ENCODE data around the gene SQSTM1.

SQSTM1 gene

DNA sequence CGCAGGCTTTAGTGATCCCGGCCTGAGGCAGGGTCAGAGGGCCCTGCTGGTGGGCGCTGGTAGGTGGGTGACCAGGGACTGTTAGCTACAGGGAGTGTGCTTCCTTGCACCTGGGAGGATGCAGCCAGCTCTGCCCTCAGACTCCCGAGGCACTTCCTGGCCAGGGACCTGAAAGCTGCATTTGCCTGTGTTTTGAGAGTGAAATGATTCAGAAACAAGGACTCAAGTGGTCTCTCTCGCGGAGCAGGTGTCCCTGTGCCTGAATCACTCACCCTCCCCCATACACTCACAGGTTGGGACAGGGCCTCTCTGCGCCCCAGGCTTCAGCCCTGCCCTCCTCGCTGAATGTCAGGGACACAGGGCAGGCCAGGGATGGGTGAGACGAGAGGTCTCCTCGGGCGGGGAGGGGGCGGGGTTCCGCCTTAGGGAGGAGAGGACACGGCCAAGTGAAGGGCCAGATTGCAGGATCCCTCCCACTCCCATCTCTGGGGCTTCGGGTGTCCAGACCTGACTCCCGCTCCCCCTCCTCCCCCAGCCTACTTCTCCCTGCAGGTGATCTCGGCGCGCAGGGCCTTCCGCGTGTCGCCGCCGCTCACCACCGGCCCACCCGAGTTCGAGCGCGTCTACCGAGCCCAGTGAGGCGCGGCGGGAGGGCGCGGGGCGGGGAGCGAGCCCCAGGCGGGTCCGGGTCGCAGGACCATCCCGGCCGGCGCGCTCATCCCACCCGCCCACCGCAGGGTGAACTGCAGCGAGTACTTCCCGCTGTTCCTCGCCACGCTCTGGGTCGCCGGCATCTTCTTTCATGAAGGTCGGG is 25.4 kb upstream of the SQSTM1 start:
- DNase-seq: no peak

DNA sequence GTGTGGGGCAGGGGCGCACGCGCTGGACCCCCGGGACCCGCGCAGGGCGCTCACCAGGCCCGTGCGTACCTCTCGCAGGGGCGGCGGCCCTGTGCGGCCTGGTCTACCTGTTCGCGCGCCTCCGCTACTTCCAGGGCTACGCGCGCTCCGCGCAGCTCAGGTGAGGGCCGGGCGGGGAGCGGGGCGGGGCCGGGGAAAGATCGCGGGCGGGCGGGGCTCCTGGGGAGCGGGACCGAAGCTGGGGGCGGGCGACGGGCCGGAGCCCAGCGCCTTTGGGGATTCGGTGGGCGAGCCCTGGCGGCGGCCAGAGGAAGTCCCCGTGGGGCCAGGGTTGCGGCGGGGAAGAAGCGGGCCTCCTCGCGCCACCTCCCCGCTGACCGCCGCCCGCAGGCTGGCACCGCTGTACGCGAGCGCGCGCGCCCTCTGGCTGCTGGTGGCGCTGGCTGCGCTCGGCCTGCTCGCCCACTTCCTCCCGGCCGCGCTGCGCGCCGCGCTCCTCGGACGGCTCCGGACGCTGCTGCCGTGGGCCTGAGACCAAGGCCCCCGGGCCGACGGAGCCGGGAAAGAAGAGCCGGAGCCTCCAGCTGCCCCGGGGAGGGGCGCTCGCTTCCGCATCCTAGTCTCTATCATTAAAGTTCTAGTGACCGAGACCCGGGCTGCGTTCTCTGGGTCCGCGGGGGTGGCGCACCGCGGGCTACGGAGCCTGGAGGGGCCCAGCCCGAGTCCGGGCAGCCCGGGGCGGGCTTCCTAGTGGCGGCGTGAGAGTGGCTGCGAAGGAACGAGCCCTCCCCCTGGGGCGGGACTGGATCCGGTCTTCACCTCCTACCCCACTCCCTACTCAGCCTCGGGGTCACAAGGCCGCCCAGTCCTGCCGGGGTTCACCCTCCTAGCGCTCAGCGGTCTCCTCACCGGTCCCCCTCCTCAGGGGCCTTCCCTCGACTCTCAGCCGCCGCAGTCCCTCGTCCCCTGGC is 24.6 kb upstream of the SQSTM1 start:
- DNase-seq: peak; percentile 50

DNA sequence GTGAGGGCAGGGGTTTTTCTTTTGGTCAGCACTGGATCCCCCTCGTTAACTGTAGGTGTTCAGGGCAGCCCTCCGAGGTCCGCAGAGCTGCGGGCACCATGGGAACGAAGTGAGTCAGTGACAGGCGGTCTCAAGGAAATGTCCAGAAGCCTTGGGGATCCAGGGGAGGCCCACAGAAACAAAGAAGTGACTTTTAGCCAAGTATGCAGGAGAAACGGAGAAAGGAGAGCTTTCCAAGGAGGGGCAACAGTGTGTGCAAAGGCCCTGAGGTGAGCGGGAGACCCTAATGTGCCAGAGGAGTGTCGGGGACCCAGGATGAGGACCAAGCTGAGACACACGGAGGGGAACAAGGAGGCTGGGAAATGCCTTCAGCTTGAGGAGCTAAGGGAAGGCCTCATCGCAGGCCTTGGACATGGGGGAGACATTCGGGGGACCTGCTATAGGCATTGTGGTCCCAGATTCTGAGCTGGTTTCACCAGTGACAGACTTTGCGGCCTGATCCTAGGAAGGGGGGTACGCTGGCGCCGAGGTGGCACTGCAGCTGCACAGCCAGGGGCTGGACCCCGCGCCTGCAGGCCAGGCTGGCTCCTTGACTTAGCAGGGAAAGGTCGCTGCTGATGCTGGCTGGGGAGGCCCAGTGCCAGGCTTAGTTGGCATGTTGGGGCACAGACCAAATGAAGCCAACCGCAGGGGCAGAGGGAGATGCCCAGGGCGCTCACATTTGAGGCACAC is 23.7 kb upstream of the SQSTM1 start:
- no peak for DNase-seq

DNA sequence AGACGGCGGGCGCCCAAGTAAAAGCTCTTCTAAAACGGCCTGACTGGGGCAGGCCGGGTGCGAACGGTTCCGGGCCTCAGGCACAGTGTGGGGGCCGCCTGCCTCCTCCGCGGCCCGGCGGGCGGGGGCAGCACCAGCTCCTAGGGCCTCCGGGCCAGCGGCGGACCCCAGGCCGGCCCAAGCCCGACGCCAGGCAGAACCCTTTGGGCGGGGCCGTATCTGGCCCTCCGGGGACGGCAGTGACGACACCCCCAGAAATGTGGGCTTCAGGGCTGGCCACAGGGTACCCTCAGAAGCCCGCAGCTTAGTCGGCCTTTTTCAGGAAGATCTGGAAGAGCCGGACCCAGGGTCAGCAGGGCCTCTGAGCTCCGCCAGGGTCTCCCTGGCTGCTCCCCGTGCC is 23.0 kb upstream of the SQSTM1 start:
- no peak for DNase-seq

DNA sequence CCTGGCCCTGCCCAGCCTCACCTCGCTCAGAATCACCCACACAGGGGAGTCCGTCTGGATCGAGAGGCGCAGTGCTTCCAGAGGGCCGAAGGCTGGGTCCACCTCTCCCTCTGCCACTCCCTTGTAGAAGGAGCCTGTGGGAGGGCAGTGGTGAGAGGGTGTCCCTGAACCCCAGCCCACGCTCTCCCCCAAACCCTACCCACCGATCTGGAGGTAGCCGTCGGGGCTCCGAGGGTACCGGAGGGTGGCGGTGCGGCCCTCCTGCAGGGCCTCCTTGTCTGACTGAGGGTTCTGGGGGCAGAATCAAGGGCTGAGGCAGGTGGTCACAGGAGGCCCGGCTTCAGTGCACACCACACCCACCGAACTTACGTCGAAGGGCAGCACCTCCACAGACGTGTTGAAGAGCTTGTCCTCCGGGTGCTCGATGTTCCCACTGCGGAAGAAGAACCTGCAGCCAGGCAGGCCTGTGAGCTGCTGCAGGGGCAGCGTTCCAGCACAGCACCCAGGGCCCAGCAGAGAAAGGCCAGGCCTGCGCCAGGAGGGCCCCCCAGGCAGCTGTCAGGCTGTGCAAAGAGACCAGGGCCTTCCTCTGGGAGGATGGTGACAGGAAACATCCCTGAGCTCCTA is 22.4 kb upstream of the SQSTM1 start:
- DNase-seq: no peak

DNA sequence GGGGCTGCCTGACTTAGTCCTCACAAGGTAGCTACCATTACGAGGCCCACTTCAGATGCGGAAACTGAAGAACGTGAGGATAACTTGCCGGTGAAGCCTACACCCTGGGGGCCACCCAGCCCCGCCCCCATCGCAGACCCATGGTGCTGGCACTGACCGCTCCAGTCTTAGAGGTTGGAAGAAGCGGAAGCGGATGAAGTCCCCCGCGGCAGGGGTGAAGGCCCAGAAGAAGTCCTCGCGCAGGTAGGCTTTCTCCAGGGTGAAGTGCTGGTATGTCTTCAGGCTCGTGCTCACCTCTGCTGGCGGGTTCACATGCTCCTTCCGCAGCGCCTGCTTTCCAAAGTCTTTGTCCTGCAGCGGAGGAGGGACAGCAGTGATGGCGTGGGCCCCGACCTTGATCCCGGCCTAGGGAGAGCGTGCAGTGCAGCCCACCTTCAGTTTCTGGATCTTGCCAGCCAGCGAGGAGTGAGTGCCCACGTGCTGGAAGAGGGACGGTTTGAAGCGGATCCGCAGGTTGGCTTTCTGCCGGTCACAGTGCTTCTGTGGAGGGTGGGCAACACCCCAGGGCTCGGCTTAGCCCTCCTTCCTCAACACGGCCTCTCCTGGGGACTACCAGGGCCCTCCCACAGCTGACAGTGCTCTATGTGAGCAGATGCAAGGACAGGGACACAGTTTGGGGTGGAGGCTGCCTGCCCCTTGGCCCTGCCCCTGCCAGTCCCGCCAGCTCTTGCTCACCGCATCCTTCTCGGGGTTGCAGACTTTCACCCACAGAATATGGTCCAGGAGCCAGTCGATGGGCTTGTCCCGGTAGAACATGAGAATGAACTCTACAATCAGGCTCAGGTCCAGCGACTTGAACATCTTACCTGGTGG is 21.7 kb upstream of the SQSTM1 start:
- DNase-seq: no peak

DNA sequence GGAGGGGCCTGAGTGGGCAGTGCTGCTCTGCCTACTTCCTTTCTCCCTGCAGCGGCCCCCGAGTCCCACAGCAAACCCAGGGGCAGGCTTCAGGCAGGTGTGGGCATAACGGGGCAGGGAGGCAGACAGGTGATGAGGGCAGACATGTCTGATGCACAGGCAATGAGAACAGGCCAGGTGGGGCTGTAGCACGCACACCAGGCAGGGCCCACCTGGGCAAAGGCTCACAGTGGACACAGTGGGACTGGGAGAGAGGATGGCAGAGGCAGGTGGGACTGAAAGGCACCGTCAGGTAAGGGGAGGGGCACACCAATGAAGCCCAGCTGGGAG is 21.1 kb upstream of the SQSTM1 start:
- no peak for DNase-seq

DNA sequence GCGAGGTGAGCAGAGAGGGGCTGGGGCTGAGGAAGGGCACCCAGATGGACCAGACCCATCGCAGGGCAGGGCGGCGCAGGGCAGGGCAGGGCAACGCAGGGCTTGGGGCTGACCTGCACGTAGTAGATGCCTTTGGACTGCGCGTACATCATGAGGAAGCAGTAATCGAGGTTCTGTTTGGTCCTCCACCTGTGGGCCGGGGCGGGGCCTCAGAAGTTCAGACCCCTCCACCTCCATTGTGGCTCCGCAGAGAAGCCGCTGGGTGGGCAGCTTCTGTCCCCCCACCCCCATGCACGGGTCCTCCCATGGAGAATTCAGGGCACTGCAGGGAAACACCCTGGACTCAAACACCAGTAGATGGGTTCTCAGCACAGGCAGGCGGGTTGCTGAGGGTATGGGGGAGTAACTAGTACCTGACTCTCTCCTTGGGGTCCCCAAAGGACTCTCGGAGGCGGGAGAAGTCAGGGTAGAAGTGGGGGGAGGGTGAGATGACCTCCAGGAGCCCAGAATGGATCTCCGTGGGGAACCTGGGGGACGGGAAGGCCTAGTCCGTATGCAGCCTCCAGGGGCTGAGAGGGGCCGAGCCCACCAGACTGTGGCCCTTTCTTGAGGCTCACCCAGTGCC is 20.5 kb upstream of the SQSTM1 start:
- no peak for DNase-seq

DNA sequence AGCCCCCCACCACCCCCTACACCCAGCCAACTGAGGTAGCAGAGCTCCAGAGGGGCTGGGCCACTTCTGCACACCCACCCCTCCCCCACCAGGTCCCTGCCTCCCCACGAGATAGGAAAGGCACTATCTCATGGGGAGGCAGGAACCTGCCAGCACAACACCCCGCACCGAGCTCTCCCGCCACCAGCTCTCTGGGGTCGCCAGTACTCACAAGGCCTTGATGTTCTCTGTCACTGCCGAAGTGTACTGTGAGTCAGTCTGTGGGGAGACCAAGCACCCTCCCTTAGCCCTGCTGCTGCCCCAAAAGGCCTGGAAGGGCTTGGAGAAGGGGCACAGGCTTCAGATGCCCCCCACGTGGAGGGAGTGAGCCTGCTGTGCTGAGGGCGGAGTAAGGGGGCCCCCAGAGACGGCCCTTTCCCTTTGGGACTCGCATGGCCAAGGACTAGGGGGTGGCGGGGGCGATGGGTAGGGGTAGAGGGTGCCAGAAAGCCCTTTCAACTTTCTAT is 20.0 kb upstream of the SQSTM1 start:
- no peak for DNase-seq

DNA sequence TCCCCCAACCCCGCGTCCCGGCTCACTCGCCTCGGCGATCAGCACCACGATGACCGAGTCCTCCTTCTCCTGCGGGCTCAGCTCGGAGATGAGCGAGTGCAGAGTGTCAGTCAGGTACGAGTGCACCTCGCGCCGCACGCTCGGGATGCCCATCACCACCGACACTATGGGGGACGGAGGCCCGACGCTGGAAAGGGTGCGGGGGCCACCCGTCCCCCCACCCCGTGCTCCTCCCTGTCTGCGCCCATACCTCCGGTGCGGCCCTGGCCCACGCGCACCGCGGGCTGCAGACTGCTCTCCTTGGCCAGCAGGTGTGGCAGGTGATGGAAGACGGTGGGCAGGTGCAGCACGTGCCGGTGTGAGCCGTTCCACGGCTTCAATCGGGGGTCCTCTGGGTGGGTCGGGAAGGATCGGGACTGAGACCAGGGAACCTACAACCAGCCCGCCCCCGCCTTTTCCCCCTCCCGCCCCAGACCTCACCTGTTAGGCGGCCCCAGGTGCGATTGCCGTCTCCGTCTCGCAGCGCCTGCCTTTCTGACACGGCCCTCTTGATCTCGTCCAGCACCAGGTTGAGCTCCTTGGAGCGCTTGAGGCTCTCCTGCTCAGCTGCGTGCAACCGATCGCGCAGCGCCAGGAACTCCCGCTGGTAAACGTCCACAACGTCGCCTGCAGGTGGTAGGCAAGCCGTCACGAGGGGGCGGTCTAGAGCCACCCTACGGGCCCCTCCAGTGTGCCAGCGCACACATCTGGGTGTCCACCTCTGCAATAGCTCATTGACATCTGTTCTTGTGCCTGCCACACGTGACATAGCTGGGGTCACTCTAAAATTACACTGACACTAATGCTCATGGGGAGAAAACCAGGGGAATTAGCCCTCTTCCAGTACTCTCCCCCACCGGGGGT is 19.1 kb upstream of the SQSTM1 start:
- DNase-seq: peak; percentile 75

DNA sequence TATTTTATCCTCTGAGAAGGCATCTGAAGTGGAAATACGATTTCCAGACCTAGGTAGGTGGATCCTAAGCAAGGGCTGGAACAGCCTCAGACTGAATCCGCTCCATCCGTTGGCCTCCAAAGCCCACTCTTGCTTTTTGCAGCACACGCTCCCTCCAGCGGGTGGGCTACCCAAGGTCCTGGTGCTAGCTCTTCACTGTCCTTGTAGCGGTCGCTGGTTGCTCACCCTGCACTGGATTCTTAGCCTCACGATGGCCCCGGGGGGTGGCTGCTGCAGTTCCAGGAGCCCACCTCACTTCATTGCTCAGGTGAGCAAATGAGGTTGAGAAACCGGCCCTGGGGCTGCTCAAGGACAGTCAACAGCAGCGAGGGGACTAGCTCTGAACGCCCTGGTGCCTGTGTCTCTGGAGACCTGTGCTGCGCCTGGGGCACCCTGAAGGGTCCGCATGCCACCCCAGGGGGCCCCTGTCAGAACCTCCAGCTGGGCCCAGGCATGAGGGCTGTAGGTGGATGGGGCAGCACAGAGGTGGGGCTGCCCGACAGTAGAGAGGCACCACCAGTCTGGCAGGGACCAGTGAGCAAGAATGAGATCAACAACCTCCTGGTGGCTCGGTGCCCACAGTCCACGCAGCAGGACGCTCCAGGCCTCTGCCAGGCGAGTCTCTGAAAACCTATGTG is 18.4 kb upstream of the SQSTM1 start:
- DNase-seq: no peak

DNA sequence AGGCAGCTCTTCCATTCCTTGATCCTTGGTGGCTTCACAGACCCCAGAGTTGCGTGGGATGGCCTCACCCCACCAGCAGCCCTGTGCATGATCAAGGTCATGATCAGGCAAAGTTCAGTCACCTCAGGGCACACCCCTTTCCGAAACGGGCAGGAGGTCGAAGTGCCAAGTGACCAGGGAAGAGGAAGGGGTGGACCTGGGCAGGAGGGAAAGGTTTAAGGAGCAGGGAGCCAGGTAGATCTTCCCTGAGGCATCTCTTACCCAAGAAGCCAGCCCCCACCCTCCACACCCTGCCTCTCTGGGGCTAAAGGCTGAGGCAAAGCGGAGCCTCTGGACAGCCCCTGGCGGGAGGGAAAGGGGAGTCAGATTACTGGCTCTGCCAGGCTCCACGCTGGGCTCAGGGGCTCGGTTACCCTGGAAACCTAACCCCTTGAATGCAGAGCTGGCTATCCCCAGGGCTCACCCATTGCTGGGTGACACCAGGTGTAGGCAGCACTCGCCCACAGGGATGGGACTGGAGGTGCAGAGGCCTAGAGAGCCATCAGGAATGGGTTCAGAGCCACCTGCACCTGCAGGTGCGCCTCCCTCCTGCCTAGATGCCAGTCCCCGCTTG is 17.6 kb upstream of the SQSTM1 start:
- no peak for DNase-seq

DNA sequence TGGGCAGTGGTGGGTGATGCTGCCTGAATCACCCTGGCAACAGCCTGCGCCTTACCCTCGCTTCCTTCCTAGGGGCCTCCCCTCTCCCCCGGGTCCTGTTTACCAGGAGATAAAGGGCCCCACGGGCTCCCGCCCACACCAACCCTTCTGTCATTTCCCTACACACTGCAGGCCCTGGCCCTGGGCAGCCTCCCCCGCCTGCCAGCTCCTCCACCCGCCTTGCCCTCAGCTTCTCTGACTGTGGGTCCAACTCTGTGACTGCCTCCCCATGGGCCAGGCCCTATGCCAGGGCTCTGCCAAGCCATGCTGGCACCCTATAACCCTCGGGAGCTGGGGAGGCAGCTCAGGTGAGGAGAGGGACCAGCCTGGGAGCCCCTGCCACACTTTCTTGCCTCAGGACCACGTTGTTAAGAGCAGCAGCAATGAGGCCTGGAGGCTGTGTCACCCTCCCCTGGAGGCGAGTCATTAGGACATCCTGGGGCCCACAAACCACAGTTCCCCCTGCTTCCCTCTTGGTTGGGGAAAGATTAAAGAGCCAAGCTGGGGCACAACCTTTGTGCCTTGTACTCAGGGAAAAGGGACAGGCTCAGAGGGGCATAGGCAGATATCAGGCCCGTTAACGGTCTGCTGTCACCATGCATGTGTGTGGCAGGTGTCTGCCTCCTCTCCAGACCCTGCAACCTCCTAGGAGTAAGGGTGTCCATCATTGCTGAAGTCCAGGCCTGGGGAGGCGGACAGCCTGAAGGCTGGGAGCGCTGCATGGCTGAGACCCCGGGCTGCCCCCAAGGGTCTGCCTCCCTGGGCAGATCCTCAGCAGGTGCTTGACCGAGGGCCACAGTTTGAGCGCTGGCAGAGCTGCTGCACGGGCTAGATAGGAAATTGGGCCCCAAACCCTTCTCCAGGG is 16.8 kb upstream of the SQSTM1 start:
- no peak for DNase-seq

DNA sequence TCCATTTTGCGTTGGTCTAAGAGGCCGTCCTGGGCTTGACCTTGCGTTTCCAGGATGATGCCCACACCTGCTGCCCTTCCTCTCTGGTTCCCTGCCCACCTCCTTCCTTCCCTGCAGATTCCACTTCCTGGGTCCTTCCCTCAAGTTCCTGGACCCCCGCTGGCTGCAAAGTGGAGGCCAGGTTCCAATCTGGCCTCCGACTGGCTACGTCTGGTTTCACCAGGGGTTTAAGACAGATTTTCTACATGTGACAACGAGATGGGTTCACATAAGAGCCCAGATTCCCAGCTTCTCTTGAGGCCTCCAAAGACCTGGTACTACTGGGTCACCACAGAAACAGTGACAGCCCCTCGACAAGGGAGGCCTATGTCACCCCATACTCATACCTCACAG is 16.2 kb upstream of the SQSTM1 start:
- DNase-seq: no peak

DNA sequence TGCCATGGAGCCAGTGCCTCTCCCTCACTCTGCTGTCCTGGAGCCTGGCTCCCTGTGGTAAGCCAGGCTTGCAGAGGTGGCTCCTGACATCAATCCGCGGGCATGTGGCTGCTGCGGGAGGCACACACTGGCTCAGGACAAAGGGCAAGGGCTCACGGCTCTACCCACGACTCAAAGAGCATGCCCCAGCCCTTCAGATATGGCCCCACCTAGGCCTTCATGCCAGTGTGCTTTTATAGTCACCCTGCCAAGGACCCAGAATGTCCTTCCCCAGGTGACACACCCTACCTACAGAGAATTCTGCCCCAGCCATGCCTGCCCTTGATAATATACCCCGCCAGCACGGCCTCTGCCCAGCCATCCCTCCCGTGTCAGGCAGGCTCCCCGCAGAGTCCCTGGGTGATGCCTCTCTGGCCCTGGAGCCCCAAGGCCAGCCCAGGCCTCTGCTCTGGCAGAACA is 15.6 kb upstream of the SQSTM1 start:
- DNase-seq: no peak

DNA sequence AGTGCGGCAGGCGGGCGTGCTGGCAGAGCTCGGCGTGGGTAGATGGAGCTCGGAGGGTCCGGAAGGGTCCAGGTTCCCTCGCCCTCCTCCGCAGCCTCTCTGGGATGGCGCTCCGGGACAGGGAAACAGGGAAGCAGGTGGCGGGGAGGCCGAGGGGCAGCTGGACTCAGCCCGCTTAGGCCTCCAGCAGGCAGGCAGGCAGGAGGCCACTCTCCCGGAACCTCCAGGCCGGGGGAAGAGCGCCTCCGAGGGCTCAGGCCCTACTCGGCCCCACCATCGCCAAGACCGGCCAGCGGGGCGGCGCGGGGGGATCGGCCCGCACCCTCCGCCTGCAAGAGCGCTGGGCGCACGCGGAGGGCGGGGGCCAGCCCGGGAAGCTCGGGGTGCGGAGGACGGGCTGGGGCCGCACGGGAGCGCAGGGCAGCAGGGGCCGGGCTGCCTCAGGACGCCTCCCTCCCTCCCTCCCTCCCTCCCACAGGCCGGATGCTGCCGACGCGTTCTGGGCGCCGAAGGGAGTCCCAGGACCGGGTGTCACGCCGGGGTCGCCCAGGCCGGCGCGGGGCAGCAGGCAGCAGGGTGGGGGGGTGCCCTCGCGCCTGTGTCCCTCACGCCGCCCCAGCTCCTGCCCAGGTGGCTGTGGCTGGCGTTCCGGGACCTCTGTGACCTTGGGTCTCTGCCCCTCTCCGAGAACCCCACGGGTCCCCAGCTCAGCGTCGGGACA is 15.0 kb upstream of the SQSTM1 start:
- DNase-seq: no peak

Measured in activated CD4-positive, alpha-beta T cell treated with anti-CD3 and anti-CD28 coated beads for 1 hour (primary cell).